GM19467 (cell line): Measurements from ENCODE around the gene HLCS.
"Not testable (repeated sequence)": the region's sequence is repeated elsewhere in the genome, so short reads cannot be mapped to it uniquely, and the experiment has no call there.

Source experiments
- ATAC-seq: cut with Tn5 transposase; IDR thresholded peaks from one replicate; pipeline ENCODE4 v1.9.1; 2021; ENCODE audit warnings: mild to moderate bottlenecking, moderate library complexity; ENCODE audit not compliant: unreplicated experiment

Gene HLCS

DNA sequence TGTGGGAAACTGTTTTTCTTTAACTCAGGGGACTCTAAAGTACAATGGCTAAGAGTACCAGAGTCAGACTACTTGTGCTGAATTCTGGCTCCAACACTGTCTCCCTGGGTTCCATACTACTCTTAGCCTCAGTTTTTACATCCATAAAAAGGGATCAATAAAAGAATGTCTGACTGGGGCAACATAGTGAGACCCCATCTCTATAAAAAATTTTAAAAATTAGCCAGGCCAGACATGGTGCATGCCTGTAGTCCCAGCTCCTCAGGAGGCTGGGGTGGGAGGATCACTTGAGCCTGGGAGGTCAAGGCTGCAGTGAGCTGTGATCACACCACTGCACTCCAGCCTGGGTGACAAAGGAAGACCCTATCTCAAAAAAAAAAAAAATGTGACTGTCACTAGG lies 150.4 kb downstream of the HLCS start:
- not testable (repeated sequence) for ATAC-seq

DNA sequence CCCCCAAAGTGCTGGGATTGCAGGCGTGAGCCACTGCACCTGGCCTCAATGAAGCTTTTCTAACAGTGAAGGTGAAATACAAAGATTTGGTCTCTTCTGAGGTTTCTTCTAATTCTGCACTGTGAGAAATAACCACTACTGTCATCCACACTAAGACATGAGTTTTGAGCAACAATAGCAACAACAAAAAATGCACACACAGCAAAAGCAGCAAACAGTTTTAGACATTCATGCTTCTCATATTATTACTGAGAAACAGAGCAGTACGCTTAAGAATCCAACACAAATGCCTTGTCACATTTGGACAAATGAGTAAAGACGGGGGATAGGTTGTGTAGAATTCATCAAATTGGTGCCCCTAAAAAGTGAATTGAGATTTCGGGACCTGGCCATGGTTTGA lies 151.2 kb downstream of the HLCS start:
- no peak for ATAC-seq

DNA sequence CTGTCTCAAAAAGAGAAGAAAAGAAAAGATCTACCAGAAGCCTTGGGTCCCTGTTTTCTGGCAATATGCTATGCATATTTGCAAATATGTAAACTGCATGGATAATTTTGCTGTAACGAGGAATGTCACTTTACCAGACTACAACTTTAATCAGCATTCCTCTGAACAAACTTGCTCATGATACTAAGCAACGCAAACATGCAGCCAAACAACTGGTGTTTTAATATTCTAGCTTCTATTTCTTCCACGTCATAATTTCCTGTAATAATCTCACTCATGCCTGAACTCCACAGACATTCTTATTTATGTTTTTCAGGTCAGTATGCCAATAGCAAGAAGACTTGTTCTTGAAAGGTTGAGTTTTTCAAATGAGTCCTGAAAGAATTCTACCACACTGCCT lies 153.4 kb downstream of the HLCS start:
- no peak for ATAC-seq

DNA sequence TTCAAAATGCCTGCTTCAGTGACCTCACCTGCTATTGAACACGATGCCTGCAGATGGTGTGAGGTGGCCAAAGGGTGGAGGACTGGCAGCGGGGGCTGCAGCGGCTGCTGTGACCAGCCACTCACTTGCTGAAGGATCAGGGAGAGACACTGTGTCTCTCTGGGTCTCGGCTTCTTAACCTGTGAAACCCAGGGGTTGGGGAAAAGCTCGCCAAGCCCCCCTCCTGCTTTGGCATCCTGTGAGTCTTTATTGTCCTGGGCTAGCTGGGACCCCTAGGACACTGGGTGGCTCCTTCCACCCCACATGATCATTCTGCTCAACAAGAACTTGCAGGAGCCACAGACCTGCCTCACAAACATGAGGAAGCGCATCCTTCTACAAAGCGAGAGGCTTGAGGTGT lies 154.7 kb downstream of the HLCS start:
- ATAC-seq: no peak

DNA sequence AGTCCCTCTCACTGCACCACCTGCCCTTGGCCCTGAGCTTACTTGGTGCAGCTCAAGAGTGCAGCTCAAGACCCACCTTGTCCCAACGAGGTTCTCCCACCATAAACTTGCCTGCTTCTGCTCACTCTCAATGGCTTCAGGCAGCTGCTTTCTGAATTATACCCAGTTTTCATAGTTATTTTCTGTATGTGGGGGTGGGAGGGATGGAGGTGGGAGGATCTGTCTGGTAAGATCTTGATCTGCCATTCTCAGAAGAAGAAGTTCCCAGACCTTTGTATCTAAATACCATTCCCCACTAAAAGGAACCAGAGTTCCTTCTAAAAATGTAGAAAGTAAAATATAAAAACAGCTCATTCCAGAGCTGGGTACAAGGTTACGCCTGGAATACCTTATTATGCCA lies 156.0 kb downstream of the HLCS start:
- ATAC-seq: no peak

DNA sequence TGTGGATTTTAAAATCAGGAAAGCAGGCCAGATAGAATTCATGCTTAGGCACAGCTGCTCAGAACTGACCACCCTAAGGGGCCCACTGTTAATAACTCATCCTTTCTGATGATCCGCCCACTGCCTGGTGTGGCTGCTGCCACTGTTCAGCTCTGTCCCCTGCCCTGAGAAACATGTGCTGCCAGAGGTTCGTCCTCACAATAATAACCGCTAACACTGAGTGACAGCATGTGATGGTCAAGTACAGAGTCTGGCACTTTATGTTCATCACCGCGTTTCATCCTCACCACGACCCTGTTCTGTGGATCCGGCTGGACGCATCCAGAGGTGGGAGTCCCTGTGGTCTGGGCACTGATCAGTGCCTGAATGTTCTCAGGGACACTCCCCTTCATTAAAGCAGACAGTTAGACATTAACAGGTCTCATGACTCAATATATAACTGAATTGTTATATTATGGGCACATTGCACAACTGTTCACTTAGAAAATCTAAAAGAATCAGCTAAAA lies 159.0 kb downstream of the HLCS start:
- ATAC-seq: no peak

DNA sequence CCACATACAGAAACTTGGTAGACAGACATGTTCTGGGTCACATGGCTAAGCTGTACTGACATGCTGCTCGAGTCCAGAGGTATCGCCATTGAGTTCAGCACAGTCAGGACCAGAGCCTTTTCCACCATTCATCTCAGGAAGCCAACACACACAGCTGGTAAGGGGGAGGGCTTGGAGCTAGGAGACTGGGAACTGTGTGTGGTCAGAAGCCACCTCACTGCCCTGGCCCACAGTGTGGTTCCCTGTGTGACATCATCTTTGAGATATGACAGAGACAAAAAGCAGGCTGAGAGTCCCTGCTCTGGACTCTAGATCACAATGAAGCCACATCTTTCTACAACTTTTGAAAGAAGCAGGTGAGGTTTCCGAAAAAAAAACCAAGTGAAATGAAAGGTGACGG lies 160.4 kb downstream of the HLCS start:
- ATAC-seq: no peak

DNA sequence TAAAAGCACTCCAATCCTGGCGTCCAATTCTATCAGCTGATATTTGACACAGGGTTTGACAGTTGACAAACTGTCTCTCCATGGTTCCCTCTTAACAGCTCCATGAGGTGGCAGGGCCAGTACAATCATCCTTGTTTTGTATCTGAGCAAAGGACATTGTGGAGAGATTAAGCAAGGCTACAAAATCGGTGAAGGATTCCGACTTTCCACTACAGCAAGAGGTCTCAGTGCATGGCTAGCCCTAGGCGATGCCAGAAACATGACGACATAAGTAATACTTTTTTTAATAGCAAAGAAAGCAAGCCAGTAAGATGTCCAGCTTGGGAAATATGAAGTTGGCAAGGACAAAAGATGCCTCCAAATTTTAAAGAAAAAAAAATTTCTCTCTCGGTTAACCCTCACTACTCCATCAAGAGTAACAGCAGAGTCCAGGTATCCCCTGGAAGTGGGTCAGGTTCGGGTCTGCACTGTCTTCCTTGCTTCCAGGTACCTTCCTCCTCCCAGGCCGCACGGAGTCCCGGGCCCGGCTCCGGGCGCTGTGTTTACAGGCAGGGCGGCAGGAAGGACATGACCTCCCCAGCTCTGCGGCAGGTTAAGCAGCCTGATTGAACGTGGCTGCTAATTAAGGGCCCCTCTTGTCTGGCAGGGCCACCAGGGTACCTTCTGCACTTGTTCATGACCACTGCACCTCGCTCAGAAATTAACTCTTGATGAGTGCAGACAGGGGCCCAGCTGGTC lies 161.4 kb downstream of the HLCS start:
- no peak for ATAC-seq

DNA sequence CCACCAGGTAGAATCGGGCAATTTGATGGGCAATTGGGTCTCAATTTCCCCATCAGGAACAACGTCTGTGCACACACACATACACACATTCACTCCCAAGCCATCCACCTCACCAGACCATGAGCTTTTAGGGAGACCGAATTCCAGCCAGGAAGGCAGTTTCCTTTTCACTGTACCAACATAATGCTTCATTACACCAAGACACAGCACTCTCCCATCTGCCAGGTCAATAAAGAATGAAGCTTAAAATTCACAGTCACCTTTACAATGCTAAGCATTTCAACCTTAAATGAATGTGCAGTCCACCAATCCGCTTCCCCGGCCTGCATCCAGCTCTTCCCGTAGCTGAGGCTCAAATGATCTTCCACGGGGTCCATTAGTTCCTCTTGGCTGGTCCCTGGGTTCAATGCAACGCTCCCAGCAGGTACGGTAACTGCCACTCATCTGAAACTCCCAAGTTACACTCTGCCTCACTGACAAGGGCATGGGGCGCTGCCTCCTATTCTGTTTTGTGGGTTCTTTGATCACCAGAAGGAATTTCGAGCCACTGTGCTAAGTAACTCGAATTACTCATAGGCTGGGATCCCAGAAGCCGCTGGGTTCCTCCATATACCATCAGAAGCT lies 162.5 kb downstream of the HLCS start:
- no peak for ATAC-seq

DNA sequence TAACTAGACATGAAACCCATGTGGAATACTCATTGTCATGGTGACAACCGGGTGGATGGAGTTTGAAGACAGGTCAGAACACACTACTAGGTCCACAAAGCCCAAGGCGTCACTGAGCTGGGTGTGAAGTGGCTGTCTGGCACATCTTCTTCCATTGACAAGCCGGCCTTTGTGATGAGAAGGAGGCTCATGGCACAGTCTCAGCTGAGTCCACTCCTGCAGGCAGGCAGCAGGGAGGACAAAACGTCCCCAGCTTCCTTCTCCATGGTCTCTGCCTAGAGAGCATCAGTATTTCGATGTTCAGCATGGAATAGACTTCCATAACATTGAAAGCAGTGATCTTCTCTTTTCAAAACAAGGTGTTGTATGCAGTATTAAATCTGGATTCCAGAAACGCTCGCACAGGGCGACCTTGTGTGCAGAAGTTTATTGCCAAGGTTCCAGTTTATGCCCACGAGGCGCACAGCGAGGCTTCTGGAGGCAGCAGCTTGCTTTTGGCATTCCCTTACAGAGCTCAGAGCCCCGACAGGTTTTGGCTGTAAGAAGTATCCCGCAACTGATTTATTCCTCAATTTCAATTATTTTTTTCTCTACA lies 163.3 kb downstream of the HLCS start:
- no peak for ATAC-seq

DNA sequence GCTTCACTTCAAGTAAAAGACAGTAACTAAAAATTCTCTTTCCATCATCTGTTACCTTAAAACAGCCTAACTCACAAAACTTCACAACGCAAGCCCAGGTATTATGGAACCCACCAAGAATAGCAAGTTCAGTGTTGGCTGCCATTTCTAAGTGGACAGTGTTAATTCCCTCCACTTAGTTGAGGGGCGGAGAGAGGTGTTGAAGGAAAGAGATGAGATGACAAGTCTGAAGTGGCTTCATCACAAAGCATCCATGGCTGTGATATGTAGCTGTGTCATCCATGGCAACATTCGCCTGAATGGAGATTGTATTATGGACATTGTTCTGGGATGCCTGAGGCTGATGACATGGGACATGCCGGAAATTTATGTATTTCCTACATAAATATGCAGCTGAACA lies 165.7 kb downstream of the HLCS start:
- no peak for ATAC-seq

DNA sequence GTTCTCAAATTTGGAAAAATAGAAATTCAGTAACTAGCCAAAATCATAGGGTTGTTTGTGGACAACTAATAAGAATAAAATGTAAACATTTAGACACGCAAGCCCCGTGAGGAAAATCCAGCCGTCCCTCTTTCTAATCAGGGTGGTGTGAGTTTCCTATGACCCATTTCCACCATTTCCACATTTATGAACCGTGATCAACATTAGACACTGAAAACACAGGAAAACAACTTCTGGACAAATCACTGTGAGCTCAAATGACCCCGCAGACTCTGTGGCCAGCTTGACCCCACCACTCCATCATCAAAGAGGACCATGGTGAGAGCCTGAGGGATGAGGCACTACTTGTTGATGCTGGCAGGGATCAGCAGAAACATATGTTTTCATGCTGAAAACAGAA lies 166.6 kb downstream of the HLCS start:
- no peak for ATAC-seq

DNA sequence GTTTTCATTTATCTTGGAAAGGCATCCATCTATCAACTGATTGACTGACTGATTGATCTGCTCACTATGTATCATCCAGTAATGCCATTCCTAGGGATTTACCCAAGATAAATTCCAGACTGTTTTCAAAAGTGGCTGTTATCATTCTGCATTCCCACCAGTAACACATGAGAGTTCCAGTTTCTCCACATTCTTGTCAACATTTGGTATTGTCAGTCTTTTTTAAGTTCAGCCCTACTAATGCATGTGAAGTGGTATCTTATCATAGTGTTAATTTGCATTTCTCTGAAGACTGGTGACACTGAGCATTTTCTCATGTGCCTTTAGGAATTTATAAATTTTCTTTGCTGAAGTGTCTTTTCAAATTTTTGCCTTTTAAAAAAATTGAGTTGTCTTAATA lies 168.0 kb downstream of the HLCS start:
- ATAC-seq: no peak

DNA sequence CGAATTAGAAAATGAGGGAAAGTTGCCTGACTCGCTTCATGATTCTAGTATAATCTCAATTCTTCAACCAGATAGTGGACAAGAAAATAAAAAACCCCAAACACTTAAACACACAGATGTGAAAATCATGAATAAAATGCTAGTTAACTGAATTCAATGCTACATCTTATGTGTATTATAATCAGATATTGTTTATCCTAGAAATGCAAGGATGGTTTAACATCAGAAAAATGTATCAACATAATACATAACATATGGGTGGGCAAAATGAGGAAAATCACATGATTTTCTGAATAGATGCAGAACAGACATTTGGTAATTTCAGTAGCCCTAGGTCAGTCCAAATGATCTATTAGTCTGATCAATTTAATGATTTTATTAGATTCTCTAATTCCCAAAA lies 170.4 kb downstream of the HLCS start:
- no peak for ATAC-seq

DNA sequence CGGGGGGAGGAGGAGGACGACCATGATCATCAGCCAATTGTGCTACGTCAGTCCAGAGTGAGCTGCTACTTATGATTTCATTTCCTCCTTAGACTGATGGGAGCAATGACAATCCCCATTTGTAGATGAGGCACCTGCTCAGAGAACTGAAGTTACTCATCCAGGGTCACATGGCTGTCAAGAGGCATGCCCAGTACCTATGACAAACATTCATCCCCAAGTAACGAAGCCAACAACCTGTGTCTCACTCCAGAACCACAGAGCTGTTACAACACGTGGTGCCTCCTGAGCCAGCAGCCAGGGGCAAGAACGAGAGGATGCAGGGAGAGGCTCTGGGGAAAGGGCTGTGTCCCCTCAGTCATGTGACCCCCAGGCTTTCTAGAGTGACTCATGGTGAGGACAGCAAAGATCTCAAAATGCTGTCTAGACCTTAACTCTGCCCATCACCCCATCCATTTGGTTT lies 173.9 kb downstream of the HLCS start:
- ATAC-seq: no peak

DNA sequence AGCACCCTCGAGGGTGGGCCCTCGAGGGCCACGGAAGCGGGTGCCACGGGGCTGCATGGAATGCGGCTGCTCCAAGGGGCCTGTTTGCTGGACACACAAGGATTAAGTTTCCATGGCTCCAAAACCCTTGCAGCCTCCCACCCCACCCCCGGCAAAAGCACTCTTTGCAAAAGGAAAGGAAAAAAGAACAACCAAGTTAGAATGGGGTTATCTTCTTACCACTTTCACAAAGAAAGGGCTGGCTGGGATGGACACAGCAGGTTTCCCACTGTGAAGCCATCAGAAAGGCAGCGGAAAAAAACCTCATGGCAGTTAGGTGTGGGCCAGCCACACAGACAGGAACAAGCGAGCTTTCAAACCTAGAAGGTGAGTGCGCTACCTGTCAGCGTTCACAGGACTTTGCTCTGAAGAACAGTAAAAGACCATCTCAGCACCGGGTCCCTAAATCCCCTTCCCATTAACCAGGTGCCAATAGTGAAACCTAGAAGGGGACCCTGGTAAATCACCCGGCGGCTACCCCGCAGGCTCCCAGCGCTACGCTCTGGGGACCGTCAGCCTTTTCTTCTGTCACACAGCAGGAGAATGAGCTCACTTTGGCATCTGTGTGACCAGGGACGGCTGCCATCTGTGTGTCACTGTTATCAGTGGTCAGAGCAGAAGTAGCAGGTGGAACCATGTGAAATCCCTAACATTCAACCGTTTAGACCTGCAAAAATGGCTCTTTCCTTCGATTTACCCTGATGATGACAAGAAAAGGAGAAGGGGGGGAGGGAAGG lies 174.6 kb downstream of the HLCS start:
- ATAC-seq: no peak

DNA sequence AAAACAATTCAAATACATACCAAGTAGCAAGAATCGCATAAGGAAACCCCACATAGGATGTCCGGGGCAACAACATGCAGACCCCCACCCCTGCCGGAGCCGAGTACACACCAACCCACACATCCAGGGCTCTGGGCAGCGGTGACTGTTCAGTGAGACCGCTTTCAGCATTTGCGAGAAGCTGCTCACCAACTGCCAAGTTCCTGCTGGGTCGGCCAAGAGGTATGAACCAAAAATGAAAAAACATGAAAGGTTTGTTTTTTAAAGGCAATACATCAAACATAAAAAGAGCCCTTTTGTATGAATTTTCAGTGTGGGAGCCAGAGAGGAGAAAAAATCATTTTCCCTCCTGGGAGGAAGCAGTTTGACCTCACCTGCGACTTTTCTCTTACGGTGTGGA lies 175.3 kb downstream of the HLCS start:
- ATAC-seq: no peak

DNA sequence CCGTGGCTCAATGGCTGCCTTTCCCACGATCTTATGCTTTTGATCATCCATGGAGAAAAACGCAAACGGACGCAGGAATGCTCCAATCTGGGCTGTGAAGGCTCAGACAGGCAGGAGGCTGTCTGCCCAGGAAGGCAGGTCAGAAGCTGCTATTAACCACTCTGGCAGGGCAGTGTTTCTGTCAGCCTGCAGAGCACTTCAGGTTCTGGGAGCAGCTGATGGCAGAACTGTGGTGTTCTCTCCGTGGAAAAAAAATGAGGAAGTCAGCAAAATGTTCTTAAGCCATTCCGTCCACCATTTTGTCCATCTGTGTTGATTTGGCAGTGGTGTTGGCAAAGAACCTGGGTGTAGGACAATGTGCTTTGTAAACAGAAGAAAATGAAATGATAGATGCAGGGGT lies 175.9 kb downstream of the HLCS start:
- ATAC-seq: no peak

DNA sequence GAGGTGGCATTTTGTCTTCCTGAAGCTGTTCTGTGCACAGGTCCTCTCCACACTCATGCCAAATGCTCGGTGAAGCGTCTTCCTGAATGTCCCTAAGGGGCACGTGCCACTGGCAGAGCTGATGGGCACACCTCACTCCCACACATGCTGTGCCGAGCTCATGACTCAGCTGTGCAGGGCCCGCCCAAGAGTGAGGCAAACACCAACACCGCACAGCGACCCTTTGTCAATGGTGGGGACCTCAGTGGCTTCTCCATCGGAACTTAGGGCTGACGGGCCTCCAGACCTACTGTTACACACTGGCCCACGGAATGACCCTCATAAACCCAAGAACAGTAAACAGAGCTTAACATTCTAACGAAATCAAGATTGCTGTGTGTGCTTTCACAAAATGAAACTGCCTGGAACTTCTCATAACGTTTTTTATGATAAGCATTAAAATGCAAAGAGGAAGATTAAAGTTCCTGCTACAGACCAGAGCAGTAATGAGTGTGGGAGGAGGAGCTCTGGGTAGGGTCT lies 178.3 kb downstream of the HLCS start:
- no peak for ATAC-seq

DNA sequence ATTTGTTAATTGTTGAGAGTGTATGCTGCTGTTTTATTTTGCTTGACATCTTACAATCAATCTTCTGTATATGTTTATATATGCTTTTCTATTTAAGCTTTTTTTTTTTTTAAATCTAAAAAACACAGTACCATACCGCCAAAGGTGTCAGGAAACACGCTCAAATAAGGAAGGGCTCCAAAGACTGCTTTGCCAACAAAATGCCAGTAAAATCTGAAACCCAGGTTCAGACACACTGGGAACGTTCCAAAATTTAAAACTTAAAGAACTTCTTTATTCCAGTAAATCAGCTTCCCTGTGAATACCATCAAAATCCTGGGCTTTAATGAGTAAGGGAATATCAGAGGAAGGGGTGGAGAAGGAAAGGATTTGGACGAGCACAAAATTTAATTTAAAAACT lies 180.3 kb downstream of the HLCS start:
- no peak for ATAC-seq

DNA sequence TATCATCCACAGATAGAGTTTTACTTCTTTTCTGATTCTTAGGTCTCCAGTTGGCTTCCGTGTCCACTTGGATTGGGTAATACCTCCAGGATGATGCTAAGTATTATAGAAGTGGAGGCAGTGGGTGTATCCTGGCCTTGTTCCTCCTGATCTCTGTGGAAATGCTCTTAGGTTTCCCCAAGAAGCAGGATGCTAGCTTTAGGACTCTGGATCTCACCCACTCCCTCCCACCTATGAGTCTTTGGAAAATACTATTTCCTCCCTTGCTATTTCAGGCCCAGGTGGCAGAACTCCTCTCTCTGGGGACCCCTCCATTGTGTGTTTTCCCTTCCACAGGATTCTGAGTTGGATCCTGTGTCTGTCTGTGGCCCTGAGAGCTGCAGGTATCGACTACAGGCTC lies 180.9 kb downstream of the HLCS start:
- ATAC-seq: no peak
